Activated CD4-positive, alpha-beta T cell treated with anti-CD3 and anti-CD28 coated beads, Interleukin-2, amount 50 U/mL, for 16 hours (primary cell): ENCODE measurements around the gene PRR23E.

Source experiments
- DNase-seq: peaks from one replicate; pipeline ENCODE4 v3.0.0-alpha.2; 2020

PRR23E gene

GRCh38 chr3:127192576-127193232 is at the start of gene PRR23E:
TSS of gene PRR23E (plus strand) at chr3:127193131. CDS start at chr3:127196686, 3,555 bp downstream.
- no peak for DNase-seq

- DNase-seq = no peak
These were observed 49.8 kb upstream of the PRR23E start for GRCh38 chr3:127143172-127143571.

GRCh38 chr3:127144631-127145030 is 48.3 kb upstream of the PRR23E start:
- DNase-seq = no peak

- no peak for DNase-seq
These were observed 47.7 kb upstream of the PRR23E start for GRCh38 chr3:127145266-127145665.

GRCh38 chr3:127147291-127147885 is 45.5 kb upstream of the PRR23E start:
- no peak for DNase-seq

- DNase-seq = no peak
These were observed 43.2 kb upstream of the PRR23E start for GRCh38 chr3:127149621-127150310.

- DNase-seq = no peak
These were observed 42.2 kb upstream of the PRR23E start for GRCh38 chr3:127150513-127151250.

- DNase-seq = no peak
These were observed 41.7 kb upstream of the PRR23E start for GRCh38 chr3:127151251-127151564.

- no peak for DNase-seq
These were observed 40.8 kb upstream of the PRR23E start for GRCh38 chr3:127151992-127152650.

- no peak for DNase-seq
These were observed 40.0 kb upstream of the PRR23E start for GRCh38 chr3:127152684-127153505.

- no peak for DNase-seq
These were observed 39.5 kb upstream of the PRR23E start for GRCh38 chr3:127153506-127153815.

- DNase-seq = no peak
These were observed 36.4 kb upstream of the PRR23E start for GRCh38 chr3:127156338-127157050.

GRCh38 chr3:127157171-127157828 is 35.6 kb upstream of the PRR23E start:
- no peak for DNase-seq

GRCh38 chr3:127158614-127159229 is 34.2 kb upstream of the PRR23E start:
- no peak for DNase-seq

- no peak for DNase-seq
These were observed 33.4 kb upstream of the PRR23E start for GRCh38 chr3:127159543-127159942.

- DNase-seq = no peak
These were observed 31.7 kb upstream of the PRR23E start for GRCh38 chr3:127161236-127161635.

GRCh38 chr3:127161973-127162579 is 30.9 kb upstream of the PRR23E start:
- no peak for DNase-seq

GRCh38 chr3:127162947-127163645 is 29.8 kb upstream of the PRR23E start:
- no peak for DNase-seq

- DNase-seq = no peak
These were observed 28.3 kb upstream of the PRR23E start for GRCh38 chr3:127164615-127165014.

GRCh38 chr3:127165036-127165435 is 27.9 kb upstream of the PRR23E start:
- no peak for DNase-seq
